Progenitor cell of endocrine pancreas (in vitro differentiated cells): ENCODE data around the gene DNAJC5. TPM values are rescaled to one million over a fixed set of nuclear protein-coding genes. Genes with fewer than 3 reads are reported as not detected.

Source experiments
- DNase-seq: peaks from one replicate; pipeline ENCODE4 v3.0.0; 2021; ENCODE audit warnings: low spot score; ENCODE audit not compliant: unreplicated experiment
- H3K27ac Mint-ChIP-seq: 2 replicates; pipeline ENCODE4 v1.8.0; 2021; ENCODE audit warnings: mild to moderate bottlenecking, moderate library complexity, mixed read lengths
- H3K27me3 Mint-ChIP-seq: 2 replicates; pipeline ENCODE4 v1.8.0; 2021; ENCODE audit warnings: mixed read lengths
- H3K36me3 Mint-ChIP-seq: 2 replicates; pipeline ENCODE4 v1.8.0; 2022; ENCODE audit warnings: mixed read lengths; ENCODE audit not compliant: insufficient read depth
- H3K4me1 Mint-ChIP-seq: 2 replicates; pipeline ENCODE4 v1.8.0; 2021; ENCODE audit warnings: low read depth, mixed read lengths
- H3K4me3 Mint-ChIP-seq: 2 replicates; pipeline ENCODE4 v1.8.0; 2021; ENCODE audit warnings: low read depth, mild to moderate bottlenecking, moderate library complexity, mixed read lengths
- H3K9me3 Mint-ChIP-seq: 2 replicates; pipeline ENCODE4 v1.8.0; 2021; ENCODE audit warnings: low read depth, mixed read lengths
- total RNA-seq: library from RNA; stranded (reverse); gene quantifications from 2 replicates; pipeline ENCODE4 v1.2.1, GENCODE V29; 2021
- TF ChIP-seq, protein P1 (sequence below): fragments of 200-600 bp; sonication (generic); IDR thresholded peaks from one replicate; pipeline ENCODE4 v1.5.0; 2021; ENCODE audit warnings: antibody characterized with exemption, mild to moderate bottlenecking; ENCODE audit not compliant: unreplicated experiment

The DNAJC5 gene
- total RNA-seq, 1 donor from 2014 or later: 41.8 TPM

DNA sequence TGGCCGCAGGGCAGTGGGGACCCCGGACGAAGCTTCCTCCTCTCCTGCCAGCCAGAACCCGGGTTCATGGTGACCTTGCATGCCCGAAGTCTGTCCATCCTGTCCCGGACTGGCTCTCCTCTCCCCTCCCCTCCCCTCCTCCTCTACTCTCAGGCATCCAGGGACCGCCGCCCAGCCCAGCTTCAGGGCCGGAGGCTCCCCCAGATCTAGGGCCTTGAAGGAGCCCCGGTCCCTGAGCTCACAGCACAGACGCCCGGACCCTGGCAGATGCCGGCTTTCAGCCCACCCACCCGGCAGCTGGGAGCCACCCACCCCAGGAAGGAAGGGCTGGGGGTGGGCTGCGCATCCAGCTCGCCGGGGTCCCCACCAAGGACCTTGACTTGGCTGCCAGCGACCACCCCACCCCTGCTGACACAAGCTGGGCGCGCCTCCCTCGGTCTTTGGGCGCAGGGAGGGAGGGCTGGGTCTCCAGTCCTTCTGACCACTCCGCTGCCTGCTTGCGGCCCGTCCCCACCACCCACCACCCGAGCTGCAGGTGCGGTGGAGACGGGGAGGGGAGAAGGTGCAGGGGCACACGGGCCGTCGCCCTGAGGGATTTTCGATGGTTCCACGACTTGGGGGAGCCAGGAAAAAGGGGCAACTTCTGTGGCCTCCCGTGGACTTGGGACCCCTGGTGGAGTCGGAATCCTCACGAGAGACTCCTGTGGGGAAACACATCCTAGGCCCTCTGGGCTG, 39.4 kb upstream of the DNAJC5 start:
- no peak overlapping the region for H3K4me3 Mint-ChIP-seq
- no peak overlapping the region for H3K27ac Mint-ChIP-seq
- no peaks in the 10 kb centered on the region for H3K36me3 Mint-ChIP-seq
- H3K27me3 Mint-ChIP-seq: peaks cover 11% of the 10 kb centered on the region
- TF ChIP-seq, protein P1, sequence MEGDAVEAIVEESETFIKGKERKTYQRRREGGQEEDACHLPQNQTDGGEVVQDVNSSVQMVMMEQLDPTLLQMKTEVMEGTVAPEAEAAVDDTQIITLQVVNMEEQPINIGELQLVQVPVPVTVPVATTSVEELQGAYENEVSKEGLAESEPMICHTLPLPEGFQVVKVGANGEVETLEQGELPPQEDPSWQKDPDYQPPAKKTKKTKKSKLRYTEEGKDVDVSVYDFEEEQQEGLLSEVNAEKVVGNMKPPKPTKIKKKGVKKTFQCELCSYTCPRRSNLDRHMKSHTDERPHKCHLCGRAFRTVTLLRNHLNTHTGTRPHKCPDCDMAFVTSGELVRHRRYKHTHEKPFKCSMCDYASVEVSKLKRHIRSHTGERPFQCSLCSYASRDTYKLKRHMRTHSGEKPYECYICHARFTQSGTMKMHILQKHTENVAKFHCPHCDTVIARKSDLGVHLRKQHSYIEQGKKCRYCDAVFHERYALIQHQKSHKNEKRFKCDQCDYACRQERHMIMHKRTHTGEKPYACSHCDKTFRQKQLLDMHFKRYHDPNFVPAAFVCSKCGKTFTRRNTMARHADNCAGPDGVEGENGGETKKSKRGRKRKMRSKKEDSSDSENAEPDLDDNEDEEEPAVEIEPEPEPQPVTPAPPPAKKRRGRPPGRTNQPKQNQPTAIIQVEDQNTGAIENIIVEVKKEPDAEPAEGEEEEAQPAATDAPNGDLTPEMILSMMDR: no peak
- H3K9me3 Mint-ChIP-seq: no peaks in the 10 kb centered on the region
- H3K4me1 Mint-ChIP-seq: peaks cover 8% of the 10 kb centered on the region
- no peak for DNase-seq

DNA sequence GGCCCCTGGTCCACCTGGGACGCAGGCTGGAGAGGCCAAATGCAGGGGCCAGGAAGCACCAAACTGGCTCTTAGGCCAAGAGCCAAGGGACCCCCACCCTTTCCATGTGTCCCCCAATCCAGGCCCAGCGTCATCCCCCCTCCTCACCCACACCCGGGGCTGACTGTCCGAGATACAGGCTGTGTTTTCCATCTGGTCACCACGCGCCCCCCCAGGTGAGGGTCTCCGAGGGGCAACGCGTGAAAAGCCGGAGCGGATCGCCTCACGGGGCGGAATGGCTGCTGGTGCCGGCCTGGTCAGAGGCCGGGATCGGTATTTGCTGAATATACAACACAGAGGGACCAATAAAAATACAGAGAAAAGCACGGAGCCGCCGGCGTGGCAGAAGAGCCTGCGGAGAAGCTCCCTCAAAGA, 38.8 kb upstream of the DNAJC5 start:
- TF ChIP-seq, protein P1: no peak
- H3K27ac Mint-ChIP-seq: no peak overlapping the region
- H3K27me3 Mint-ChIP-seq: peaks cover 6% of the 10 kb centered on the region
- H3K4me1 Mint-ChIP-seq: peaks cover 8% of the 10 kb centered on the region
- no peak overlapping the region for H3K4me3 Mint-ChIP-seq
- DNase-seq: no peak
- H3K9me3 Mint-ChIP-seq: no peaks in the 10 kb centered on the region
- no peaks in the 10 kb centered on the region for H3K36me3 Mint-ChIP-seq

DNA sequence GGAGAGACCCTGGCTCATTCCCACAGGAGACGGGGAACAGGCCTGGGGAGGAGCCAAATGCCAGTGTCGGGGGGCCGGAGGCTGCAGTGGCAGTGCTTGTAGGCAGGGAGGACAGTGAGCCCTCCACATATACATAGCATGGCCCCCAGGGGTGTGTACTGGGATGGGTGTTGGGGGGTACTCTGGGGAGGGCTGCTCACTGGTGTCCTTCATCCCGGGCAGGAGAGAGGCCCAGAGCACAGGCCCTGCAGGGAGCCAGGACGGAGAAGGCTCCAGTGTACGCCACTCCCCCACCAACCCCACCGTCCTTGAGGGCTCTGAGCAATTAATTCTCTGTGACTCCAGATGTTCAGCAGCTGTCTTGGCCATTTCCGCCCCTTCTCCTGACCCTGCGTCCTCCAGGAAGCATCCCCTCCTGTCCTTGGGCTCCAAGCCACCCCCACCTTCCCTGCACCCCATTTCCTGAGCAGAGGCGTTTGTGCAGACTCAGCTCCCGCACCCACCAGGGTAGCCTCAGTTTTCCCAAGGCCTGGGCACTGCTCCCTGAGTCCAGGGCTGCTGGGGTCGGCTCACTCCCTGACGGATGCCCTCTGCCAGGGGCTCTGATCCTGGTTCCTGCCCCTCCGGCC, 37.0 kb upstream of the DNAJC5 start:
- Mint-ChIP-seq H3K27ac (no peak overlapping the region), H3K4me3 (no peak overlapping the region), H3K27me3 (peaks cover 4% of the 10 kb centered on the region), H3K9me3 (no peaks in the 10 kb centered on the region), H3K4me1 (peaks cover 8% of the 10 kb centered on the region), H3K36me3 (no peaks in the 10 kb centered on the region)
- TF ChIP-seq, protein P1: no peak
- no peak for DNase-seq

DNA sequence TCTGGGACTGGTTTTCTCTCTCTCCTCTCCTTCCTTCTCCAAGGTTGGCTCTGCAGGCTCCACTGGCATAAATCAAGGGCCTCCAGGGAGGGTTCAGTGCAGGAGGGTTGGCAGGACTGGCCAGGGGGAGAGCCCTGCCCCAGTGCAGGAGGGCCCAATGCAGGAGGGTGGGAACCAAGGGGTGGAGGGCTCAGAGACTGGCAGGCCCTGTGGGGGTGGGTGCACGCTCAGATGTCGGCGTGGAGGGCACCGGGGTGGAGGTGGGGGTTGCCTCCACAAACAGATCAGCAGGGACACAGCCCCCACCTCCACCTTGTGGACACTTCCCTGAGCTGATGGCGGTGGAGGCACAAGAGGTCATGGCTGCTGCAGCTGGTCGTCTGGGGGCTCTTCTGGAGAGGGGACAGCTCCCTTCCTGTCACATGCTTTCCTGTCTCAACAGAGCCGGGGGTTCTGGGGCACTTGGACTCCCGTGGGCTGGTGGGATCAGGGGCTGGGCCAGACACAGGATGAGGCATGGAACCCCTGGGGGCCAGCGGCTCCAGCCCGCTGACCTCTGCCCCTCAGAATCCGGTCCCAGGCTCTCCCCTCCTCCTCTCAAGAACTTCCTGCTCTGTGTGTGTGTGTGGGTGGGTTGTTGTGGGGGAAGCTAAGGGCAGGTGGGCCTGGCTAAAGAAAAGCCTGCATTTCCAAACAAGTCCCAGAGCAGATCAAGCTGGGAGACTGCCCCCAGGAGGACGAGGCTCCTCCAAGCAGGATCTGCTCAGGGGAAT, 36.3 kb upstream of the DNAJC5 start:
- Mint-ChIP-seq H3K27ac (peak overlapping the region; percentile 79), H3K36me3 (peaks cover 2% of the 10 kb centered on the region), H3K4me1 (peaks cover 10% of the 10 kb centered on the region), H3K9me3 (no peaks in the 10 kb centered on the region), H3K4me3 (no peak overlapping the region), H3K27me3 (peaks cover 4% of the 10 kb centered on the region)
- no peak for DNase-seq
- TF ChIP-seq, protein P1: peak; percentile 19

DNA sequence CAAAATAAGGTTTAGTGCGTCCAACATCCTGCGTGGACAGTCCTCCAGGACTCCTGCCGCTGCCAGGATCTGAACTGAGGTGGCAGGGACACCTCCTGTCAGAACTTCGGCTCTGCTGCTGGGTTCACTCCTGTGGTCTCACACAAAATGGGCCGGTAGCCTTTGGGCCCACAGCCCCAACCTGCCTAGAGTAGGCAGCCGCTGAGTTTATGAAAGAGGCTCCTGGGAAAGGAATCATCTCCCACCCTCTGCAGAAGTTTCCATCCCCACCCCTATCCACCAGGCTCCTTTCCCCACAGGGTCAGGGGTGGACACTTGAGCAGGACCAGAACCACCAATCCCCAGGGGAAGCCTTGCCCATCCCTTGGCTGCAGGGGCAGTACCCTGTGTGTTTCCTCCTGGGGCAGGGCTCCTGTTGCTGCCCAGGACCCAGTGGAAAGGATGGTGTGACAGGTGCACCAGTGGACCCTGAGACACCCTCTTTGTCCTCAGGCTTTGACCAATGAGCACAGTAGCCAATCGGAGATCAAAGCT, 35.7 kb upstream of the DNAJC5 start:
- TF ChIP-seq, protein P1: no peak
- Mint-ChIP-seq H3K4me1 (peaks cover 15% of the 10 kb centered on the region), H3K36me3 (peaks cover 2% of the 10 kb centered on the region), H3K9me3 (no peaks in the 10 kb centered on the region), H3K27me3 (peaks cover 4% of the 10 kb centered on the region), H3K27ac (no peak overlapping the region), H3K4me3 (no peak overlapping the region)
- DNase-seq: no peak
